Tibial nerve (tissue), 4 donors: ENCODE data around the gene MGMT.

Experiments used
- CTCF ChIP-seq, 5 experiments: fragments of 200-600 bp in 3 of 5; fragments of 450-650 bp in 2 of 5; sonication (generic) in 3 of 5; IDR thresholded peaks; one replicate each; pipeline ENCODE4 v1.5.1; 2016 to 2019; ENCODE audit warnings: antibody characterized with exemption in 5 of 5, mild to moderate bottlenecking in 3 of 5, moderate library complexity in 2 of 5
- EP300 ChIP-seq, 2 donors: sonication (generic); formaldehyde crosslinking; IDR thresholded peaks; one replicate each; pipeline ENCODE4 v1.6.1; 2017; ENCODE audit warnings: antibody characterized with exemption in 2 of 2, mild to moderate bottlenecking in 1 of 2

- TF ChIP-seq CTCF (IDR thresholded peaks at IDR 0.05): no peak
- TF ChIP-seq EP300 (IDR thresholded peaks at IDR 0.05): no peak
Measured at GRCh38 chr10:129809841-129810240, 342.8 kb downstream of the MGMT start.
